Measurements from ENCODE around the gene RHBDD1.

The RHBDD1 gene

DNA sequence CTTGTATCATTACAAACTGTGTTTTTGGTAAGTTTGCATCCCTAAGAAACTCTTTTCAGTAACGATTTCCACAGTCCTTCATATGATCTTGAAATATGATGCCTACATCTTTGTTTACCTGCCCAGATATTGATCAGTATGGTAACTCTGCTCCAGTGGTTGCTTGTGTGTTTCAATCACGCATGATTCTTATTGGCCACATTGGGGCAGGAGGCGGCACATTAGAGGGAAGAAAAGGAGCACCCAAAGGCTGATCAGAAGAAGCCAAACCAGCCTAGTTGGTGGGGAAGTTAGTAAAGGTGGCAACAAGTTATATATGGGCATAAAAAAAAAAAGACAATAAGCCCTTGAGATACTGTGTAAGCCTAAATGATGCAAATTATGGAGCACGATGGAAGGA, 158.9 kb downstream of the RHBDD1 start:
- no peak for DNase-seq

DNA sequence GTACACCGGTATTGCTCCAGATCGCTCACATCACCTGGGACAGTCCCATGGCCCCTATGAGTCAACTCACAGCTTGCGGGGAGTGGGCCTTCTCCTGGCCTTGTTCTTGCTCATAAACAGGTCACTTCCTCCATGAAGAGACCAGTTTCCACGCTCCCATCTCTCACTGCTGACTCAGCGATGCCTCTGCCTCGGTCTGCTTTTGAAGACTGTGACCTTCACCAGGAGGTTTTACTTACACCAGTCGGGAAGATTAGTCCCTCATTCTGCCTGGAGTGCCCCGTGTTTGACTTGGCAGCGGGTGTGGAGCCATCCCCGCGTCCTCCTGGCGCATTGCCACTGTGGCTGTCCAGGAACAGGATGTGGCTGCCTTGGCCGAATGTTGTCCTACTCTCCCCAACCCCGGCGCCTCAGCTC, 159.8 kb downstream of the RHBDD1 start:
- DNase-seq = peak; percentile 12

DNA sequence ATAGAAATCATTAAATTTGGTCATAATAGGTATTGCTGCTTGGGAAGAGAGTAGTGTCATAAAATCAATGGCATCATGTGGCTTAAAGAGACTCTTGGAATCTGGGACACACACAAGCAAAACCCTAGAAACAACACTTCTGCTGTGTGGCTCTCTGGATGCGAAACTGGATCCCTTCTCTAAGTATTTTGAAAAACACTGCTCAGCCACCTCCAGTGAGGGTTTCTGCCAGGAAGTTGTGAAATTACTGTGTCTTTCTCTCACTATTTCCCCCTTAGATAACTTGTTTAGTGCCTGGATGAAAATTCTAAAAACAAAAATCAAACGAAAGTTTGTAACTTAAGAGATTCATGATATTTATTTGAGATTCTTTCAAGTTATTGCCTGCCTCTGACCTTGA, 163.8 kb downstream of the RHBDD1 start:
- no peak for DNase-seq

DNA sequence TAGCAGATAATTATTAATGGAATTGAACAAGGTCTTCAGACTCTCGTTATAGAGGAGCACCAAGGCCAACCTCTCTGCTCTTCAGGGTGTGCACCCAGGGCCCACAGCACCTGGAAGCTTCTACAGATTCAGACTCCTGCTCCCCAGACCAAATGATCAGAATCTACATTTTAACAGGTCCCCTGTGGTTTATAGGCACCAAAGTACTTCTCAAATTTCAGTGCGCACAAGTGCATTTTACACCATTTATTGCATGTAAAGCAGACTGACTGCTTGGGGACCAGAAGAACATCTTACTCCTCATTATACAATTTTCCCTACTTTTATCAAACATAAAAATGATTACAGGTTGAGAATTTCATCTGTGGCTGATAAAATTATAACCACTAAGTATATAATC, 164.3 kb downstream of the RHBDD1 start:
- no peak for DNase-seq

DNA sequence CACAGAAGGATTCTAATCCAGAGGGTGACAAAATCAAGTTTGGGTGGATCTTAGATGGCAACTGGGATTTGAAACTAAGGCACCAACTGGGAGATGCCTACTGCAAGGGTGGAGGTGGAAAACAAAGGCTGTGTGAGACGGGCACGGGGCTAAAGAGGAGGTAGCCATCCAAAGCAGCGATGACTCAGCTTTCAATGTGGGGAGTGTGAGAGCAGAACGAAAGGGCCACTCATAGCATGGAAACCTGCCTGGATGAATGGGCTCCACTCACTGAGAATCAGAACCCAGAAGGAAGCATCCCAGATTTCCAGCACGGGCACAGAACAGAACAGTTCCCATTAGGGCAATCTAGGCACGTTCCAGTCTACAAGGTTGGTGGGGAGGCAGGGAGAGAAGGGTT, 168.6 kb downstream of the RHBDD1 start:
- no peak for DNase-seq

DNA sequence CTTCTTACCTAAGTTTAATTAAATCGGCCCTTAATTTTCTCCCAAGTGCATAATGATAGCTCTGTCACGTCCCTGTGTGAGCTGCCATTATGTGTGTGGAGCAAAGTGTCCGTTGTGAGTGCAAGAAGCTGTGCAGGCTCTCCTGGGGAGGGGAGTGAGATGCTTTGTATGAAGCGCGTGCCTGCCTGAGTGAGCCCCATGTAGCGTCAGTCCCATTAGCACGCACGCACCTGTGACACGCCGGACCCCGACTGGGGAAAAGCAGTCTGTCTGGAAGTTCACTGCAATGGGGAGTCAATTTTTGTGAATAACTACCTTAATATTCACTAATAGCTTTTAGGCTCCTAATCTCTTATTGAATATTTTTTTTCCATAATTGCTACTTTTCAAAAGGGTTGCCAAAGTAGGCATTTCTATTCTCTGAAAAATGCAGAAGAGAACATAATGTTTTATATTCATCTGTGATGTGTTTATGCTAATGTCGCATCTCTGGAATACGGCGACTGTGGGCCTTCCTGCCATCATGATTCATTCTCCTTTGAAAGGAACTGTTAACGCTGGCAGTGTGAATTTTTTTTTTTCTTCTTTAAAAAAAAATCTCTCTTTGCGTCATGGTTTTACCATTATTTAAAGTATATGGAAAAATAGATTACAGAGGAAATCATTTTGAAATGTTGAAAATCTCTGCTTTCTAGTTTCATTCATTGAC, 170.5 kb downstream of the RHBDD1 start:
- DNase-seq = no peak

DNA sequence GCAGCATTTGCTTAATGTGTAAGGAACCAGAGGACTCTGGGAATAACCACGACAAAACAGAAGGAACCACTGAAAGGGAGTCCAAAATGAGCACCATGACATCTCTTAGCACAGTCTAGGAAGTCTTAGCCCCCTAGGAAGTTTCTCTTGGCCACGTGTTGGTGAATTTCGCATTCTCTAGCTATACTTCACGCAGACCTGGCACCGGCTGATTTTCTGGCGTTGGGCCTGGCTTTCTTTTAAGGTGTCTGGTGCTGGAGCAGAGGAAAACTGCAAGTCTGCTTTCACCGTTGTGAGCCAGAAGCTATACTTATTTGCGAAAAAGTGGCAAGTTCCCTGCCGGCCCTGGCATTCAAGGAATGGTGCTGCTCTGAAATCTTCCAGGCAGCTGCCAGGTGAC, 171.3 kb downstream of the RHBDD1 start:
- no peak for DNase-seq

DNA sequence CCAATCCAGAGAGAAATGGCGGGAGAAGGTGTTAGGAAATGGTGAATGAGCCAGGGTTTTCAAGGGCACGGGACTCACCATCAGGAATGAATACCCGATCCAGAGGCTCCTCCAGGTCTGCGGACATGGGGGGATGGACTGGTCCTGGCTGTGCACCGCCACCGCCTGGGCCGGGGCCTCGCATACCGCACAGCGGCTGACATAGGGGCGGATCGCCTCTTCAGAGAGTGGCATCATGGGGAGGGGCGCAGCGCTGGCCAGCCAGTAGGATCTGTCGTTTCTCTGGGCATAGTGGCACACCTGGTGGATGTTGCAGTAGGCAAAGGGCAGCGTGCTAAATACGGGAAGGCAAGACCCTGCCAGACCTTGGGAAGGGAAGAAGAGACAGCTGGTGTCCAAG, 172.1 kb downstream of the RHBDD1 start:
- no peak for DNase-seq

DNA sequence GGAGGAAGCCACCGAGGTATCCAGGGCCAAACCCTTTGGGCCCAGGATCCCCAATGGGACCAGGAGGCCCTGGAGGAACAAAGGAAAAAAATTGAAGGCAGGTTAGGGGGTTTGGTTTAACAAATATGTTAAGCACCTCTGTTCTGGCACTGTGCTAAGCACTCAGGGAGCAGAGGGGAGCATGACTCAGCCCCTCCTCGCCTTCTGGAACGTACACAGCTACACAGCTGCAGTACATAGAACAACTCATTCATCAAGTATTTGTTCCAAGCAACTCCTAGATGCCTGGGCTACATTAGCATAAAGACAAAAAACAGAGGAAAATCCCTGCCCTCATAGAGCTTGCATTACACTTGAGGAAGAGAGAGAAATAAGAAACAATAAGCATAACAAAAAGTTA, 174.6 kb downstream of the RHBDD1 start:
- DNase-seq = no peak

DNA sequence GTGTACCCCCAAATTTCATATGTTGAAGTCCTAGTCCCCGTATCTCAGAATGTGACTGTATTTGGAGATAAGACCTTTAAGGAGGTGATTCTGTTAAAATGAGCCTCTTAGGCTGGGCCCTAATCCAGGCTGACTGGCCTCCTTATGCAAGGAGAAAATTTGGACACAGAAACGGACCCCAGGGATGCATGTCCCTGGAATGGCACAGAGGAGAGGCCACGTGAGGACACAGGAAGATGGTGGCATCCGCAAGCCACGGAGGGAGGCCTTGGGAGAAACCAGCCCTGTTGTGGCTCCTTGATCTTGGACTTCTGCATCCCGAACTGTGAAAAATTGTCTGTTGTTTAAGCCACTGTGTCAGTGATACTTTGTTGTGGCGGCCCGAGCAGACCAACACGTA, 177.5 kb downstream of the RHBDD1 start:
- DNase-seq = no peak

DNA sequence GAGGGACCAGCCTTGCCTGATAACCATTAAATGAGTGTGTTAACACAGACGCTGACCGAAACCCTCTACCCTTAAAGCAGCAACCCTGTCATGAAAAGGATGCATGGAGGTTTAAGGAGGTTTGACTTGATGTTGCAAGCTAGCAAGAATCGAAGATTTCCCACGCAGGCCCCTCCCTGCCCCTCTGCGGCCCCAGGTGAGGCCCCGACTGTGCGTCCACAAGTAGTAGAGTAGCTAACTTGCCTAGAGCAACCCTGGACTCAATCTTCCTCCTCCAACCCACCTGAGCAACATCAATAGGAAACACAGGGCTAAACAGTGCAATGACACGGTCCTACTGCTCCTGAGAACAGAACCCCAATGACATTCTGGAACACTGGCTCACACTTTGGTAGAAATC, 178.0 kb downstream of the RHBDD1 start:
- no peak for DNase-seq

DNA sequence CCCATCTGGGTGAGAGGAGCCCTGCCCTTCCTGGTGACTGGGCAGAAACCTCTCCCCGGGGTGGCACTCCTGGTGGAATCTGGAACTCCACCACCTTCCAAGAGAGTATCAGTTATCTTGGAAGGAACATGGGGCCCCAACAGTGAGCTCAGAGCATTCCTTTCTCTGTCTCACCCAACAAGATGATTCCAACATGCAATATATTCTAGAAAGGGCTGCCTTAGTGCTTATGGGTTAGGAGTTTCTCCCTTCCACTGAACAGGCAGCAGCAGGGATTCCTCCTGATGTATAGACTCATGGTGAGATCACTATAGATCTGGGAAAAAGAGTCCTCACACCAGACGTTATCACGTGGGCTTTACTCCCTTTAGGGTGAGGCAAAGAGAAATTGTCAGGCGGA, 181.0 kb downstream of the RHBDD1 start:
- DNase-seq = no peak

DNA sequence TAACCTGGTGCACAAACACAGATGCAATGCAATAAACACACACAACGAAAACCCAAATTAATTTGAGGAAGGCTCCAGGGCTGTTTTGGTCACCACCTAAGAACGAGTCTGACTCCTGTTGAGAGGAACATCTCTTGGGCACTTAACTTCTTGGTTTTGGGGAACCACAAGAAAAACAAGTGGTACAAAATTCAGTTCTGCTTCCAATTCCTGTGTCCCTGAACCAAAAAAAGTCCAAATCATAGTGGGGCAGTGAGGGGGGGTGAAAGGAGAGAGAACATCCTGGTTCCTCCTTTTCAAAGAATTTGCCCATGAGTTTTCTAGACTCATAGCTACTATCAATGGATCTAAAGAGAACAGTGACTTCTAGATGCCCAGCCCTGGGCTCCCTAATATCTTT, 184.6 kb downstream of the RHBDD1 start:
- no peak for DNase-seq

DNA sequence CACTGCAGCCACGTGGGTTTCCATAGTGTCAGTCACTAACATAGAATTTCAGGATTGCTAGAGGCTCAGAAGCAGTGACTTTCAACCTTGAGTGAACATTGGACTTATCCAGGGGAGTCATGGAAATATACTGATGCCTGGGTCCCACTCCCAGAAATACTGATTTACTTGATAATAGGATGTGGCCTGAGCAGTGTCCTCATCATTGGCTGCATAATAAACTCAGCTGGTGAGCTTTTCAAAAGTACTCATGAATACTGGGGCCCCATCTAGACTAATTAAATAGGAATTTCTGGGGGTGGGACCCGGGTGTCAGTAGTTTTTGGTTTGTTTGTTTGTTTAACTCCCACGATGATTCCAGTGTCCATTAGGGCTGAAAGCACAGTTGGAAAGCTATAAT, 186.8 kb downstream of the RHBDD1 start:
- DNase-seq = no peak

DNA sequence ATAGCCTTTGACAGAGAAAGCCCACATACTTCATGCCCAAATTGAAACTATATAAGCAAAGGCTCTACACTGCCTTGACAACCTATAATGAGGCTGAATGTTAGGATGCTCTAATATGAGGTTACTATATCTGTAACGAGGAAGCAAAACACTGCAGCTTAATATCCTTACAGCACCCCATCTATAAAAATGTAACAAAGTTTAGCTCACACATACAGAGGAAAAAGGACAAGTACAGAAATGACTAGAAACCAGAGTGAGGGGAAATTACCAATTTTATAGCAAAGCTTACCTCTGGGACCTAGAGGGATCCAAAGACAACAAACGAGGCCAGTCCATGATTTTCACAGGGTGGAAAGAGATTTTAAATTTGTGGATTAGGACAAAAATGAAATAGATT, 189.7 kb downstream of the RHBDD1 start:
- no peak for DNase-seq

DNA sequence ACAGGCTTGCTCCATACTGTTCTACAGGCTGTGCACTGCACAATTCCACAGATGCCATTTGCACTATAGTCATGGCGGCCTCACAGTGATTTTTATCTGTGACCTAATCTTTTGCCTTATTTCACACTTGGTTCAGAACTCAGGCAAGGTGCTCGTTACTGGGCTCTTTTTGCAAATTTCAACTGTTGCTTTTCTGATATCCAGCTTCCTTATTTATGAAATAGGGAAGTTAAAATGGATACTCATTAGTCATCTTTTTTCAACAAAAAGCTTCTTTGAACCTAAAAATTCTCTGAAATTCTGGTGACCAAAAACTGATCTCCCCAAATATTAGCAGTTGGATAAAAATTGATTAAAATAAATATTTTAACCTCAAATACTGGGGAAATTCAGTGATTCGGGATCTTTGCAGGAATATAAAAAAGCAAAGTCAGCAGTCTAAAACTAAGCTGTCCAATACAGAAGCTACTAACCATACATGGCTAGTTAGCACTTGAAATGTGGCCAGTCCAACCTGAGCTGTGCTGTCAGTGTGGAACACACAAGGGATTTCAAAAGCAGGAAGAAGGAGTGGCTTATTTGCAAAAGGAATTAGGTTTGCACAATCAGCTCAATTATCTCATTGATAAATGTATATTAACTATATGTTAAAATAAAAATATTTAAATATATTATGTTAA, 193.7 kb downstream of the RHBDD1 start:
- DNase-seq = no peak

DNA sequence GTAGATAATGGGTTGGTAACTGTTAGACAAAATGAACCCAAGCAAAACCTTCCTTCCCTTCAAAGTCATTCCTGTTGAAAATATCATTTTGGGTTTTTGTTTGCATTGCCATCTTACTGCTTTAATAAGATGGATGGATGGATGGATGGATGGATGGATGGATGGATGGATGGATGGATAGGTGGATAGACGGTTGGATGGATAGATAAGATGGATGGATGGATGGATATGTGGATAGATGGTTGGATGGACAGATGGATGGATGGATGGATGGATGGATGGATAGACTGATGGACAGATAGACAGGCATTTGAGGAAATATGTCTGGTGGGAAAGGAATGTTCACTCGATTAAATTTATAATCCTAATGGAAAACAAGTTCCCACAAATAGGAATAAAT, 194.9 kb downstream of the RHBDD1 start:
- no peak for DNase-seq

DNA sequence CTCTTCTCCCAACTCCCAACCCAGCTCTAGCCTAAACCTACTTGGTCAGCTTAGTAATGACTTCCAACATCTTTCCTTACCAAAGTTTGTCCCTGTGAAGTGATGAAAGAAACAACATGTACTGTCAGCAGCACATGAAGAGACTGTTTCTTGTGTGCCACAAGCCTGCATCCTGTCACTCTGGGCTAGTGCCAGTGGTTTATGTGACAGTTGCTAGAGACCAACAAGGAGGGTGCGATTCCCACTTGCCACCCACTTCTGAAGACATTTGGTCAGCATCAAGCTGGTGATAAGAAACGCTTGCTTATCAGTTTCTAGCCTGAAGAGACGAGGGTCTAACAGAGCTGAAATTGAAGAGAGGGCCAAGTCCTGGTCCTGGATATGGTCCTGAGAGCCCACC, 195.5 kb downstream of the RHBDD1 start:
- no peak for DNase-seq

DNA sequence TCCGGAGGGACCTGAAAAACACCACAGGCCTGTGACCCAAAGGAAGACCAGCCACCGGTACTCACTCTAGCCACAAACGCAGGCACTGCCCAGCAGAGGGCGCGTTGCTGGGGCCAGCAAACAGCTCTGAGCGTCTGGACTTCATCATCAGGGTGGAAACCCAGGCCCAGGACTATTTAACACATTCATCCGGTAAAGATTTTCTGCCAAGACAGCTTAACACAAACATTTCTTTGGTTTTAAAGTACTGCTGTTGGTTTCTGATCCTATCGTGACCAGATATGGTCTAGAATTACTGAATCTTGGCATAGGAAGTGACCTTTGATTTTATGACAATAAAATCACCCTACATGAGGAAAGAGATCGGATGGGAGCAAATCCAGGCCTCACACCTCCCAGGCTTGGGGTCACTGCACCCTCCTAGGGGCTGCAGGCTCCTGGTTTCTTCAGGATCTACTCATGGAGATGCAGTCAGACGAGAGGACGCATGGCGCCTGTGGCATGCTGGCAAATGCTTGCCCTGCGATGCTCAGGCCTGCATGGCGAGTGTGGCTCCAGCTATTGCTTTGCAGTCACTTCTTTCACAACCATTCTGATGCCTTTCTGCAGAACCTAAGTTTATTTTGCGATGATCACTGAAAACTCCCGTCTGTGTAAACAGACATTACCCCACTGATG, 197.8 kb downstream of the RHBDD1 start:
- peak; percentile 3 for DNase-seq

DNA sequence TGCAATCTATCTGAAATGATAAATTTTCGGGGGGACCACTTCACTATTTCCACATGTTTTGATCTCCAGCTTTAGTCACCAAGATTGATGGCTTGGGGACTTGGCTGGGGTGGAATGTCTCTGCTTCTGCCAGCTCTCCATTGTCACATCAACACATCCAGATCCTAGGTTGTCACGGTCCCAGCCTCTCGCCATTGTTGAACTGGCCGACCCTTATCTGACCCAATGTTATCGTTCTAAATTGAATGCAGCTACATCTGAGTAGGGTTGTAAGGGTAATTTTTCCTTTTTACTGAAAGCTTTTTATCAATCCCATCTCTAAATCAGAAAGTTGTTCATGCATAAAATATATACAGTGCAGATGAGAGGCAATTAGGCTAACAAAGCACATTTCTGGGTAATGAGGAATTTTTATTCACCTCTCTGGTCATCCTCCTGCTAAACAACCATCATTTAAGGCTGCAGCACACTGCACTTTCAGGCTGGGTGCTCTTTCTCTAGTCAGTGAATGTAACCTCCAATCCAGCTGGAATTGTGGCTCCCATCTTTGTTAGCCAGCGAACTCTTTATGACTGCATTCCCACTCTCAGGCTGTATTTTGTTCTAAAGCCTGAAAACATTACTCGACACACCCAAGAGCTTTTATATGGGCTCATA, 200.0 kb downstream of the RHBDD1 start:
- no peak for DNase-seq

DNA sequence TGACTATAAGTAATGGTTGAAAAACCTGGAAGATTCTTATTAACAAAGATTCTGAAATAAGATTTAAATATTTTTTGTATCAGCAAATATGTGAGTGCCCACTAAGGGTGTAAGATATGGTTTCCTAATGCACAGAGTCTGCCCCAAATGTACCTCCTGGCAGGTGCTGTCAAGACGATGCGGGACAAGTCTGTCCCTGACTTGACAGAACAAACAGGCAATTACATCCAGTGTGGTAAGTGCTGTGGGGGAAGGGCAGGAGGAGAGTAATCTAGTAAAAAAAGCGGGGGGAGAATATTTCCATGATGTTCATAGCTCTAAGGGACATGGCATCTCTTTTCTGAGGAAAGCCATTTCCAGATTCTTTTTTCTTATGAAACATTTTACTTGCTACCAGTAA, 200.7 kb downstream of the RHBDD1 start:
- no peak for DNase-seq

DNA sequence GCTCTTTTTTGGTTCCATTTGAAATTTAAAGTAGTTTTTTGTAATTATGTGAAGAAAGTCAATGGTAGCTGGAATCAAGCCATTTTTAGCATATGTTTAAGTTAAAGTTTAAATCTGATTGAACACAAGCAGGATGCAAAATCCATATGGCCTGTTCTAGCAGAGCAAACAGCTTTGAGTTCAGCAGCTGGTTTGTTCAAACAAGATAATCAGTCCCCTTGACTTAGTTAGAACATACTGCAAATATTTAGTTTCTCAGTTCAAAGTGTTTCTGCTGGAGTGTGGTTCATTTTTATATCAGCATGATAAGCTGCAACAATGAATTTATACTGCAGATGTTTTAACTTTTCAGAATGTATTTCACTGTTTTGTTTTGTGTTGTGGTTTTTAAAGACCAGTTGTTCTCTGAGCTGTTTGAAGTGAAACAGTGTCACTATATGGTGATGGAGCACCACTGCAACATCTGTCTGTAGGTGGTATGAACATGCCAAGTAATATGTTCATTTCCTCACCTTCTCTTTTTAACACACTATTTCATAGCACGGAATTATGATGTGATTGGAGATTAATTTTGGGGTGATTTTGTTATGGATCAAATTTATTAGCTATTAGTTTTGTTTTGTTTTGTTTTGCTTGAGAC, 202.8 kb downstream of the RHBDD1 start:
- DNase-seq = no peak

DNA sequence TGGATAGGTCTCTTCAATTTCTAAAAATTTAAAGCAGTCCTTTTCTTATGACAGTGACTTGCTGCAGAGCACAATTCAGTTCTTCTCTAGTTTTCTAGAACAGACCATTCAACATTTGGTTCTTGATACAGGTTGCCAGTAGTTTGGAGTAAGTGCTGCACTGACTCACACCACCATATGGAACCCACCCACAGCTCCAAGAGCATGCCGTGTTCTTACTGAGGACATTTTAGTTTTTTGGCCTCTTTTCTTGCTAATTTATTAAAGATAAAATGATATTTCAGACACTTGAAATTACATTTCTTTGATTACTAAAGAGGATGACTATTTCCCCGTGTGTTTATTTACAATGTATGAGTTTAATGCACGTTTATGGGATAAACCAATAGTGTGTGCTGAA, 208.1 kb downstream of the RHBDD1 start:
- DNase-seq = no peak
